BE2C (cell line): ENCODE results near the gene WWOX.

Experiments used
- DNase-seq: peaks from one replicate; pipeline ENCODE4 v3.0.0-alpha.2; 2020
- H3K27me3 ChIP-seq: fragments of 250-450 bp; sonication (Bioruptor Pico); 2 replicates; pipeline ENCODE4 v1.5.1; 2020; ENCODE audit warnings: mild to moderate bottlenecking
- H3K36me3 ChIP-seq: fragments of 250-450 bp; sonication (Bioruptor Pico); 2 replicates; pipeline ENCODE4 v1.5.1; 2020; ENCODE audit warnings: mild to moderate bottlenecking
- H3K4me1 ChIP-seq: fragments of 250-450 bp; sonication (Bioruptor Pico); 2 replicates; pipeline ENCODE4 v1.5.1; 2020
- H3K4me3 ChIP-seq: 2 replicates; pipeline ENCODE4 v1.5.1; 2011; ENCODE audit warnings: low read depth, low read length
- H3K9me3 ChIP-seq: fragments of 250-450 bp; sonication (Bioruptor Pico); 2 replicates; pipeline ENCODE4 v1.5.1; 2020
- CTCF ChIP-seq: IDR thresholded peaks from 2 replicates; pipeline ENCODE4 v1.5.1; 2012; ENCODE audit warnings: mild to moderate bottlenecking, low read depth, low read length

Gene WWOX

GRCh38 chr16:79127766-79128165 is 1028.3 kb downstream of the WWOX start:
- H3K4me1 ChIP-seq = no peaks in the 10 kb centered on the region
- H3K9me3 ChIP-seq = no peaks in the 10 kb centered on the region
- H3K27me3 ChIP-seq = no peaks in the 10 kb centered on the region
- H3K36me3 ChIP-seq = no peaks in the 10 kb centered on the region
- H3K4me3 ChIP-seq = no peak overlapping the region
- no peak for DNase-seq
- no peak for TF ChIP-seq CTCF

- Histone ChIP-seq H3K36me3 (no peaks in the 10 kb centered on the region), H3K9me3 (no peaks in the 10 kb centered on the region), H3K4me1 (no peaks in the 10 kb centered on the region), H3K27me3 (no peaks in the 10 kb centered on the region), H3K4me3 (no peak overlapping the region)
- DNase-seq = no peak
- TF ChIP-seq CTCF = no peak
Observed at GRCh38 chr16:79128706-79129105, 1029.3 kb downstream of the WWOX start.

- Histone ChIP-seq H3K36me3 (no peaks in the 10 kb centered on the region), H3K4me3 (no peak overlapping the region), H3K9me3 (no peaks in the 10 kb centered on the region), H3K4me1 (no peaks in the 10 kb centered on the region), H3K27me3 (no peaks in the 10 kb centered on the region)
- no peak for TF ChIP-seq CTCF
- no peak for DNase-seq
Observed at GRCh38 chr16:79130616-79131015, 1031.2 kb downstream of the WWOX start.

- Histone ChIP-seq H3K27me3 (no peaks in the 10 kb centered on the region), H3K4me3 (no peak overlapping the region), H3K4me1 (no peaks in the 10 kb centered on the region), H3K9me3 (no peaks in the 10 kb centered on the region), H3K36me3 (no peaks in the 10 kb centered on the region)
- no peak for DNase-seq
- no peak for TF ChIP-seq CTCF
Observed at GRCh38 chr16:79131321-79132075, 1032.0 kb downstream of the WWOX start.

GRCh38 chr16:79132701-79133100 is 1033.2 kb downstream of the WWOX start:
- no peaks in the 10 kb centered on the region for H3K9me3 ChIP-seq
- H3K4me1 ChIP-seq = no peaks in the 10 kb centered on the region
- H3K4me3 ChIP-seq = no peak overlapping the region
- TF ChIP-seq CTCF = no peak
- DNase-seq = no peak
- no peaks in the 10 kb centered on the region for H3K27me3 ChIP-seq
- no peaks in the 10 kb centered on the region for H3K36me3 ChIP-seq

- Histone ChIP-seq H3K27me3 (no peaks in the 10 kb centered on the region), H3K9me3 (no peaks in the 10 kb centered on the region), H3K4me1 (no peaks in the 10 kb centered on the region), H3K4me3 (no peak overlapping the region), H3K36me3 (no peaks in the 10 kb centered on the region)
- TF ChIP-seq CTCF = no peak
- DNase-seq = no peak
Observed at GRCh38 chr16:79134300-79134699, 1034.8 kb downstream of the WWOX start.
